Hepatocyte (in vitro differentiated cells): ENCODE measurements around the gene PNPLA1. TPM values are rescaled to one million over a fixed set of nuclear protein-coding genes. Genes with fewer than 3 reads are reported as not detected.

Source experiments
- DNase-seq: peaks from one replicate; pipeline ENCODE4 v3.0.0-alpha.2; 2016; ENCODE audit warnings: low spot score
- H2AFZ ChIP-seq: fragments of 200-600 bp; sonication (generic); 2 replicates; pipeline ENCODE4 v1.6.0; 2016; ENCODE audit warnings: antibody characterized with exemption, mild to moderate bottlenecking
- H3K27ac ChIP-seq: fragments of 200-600 bp; sonication (generic); 2 replicates; pipeline ENCODE4 v1.5.1; 2016; ENCODE audit warnings: mild to moderate bottlenecking
- H3K27me3 ChIP-seq: fragments of 200-600 bp; sonication (generic); 2 replicates; pipeline ENCODE4 v1.6.1; 2016
- H3K36me3 ChIP-seq: fragments of 200-600 bp; sonication (generic); replicated peaks from 2 replicates; pipeline ENCODE4 v1.5.1; 2016; ENCODE audit warnings: low read depth; ENCODE audit not compliant: insufficient read depth
- H3K4me1 ChIP-seq: fragments of 200-600 bp; sonication (generic); 2 replicates; pipeline ENCODE4 v1.5.1; 2016; ENCODE audit warnings: mild to moderate bottlenecking, moderate library complexity; ENCODE audit not compliant: insufficient read depth
- H3K4me2 ChIP-seq: fragments of 200-600 bp; sonication (generic); 2 replicates; pipeline ENCODE4 v1.6.0; 2016
- H3K4me3 ChIP-seq: fragments of 200-600 bp; sonication (generic); 2 replicates; pipeline ENCODE4 v1.5.1; 2016; ENCODE audit warnings: mild to moderate bottlenecking
- H3K79me2 ChIP-seq: fragments of 200-600 bp; sonication (generic); 2 replicates; pipeline ENCODE4 v1.6.0; 2017; ENCODE audit warnings: mild to moderate bottlenecking
- H3K9me2 ChIP-seq: fragments of 200-600 bp; sonication (generic); replicated peaks from 2 replicates; pipeline ENCODE4 v1.6.0; 2017; ENCODE audit warnings: mild to moderate bottlenecking; ENCODE audit not compliant: insufficient read depth
- H3K9me3 ChIP-seq: fragments of 200-600 bp; sonication (generic); 2 replicates; pipeline ENCODE4 v1.5.1; 2016; ENCODE audit warnings: low read depth, mild to moderate bottlenecking
- H4K20me1 ChIP-seq: fragments of 200-600 bp; sonication (generic); 2 replicates; pipeline ENCODE4 v1.6.0; 2016; ENCODE audit warnings: mild to moderate bottlenecking; ENCODE audit not compliant: insufficient read depth, poor library complexity, severe bottlenecking
- EZH2 ChIP-seq: fragments of 200-600 bp; sonication (generic); IDR thresholded peaks from 2 replicates; pipeline ENCODE4 v1.6.1; 2016; ENCODE audit warnings: antibody characterized with exemption, mild to moderate bottlenecking, borderline replicate concordance
- EZH2phosphoT487 ChIP-seq: fragments of 200-600 bp; sonication (generic); IDR thresholded peaks from one replicate; pipeline ENCODE4 v1.6.1; 2018; ENCODE audit warnings: antibody characterized with exemption, mild to moderate bottlenecking, low read depth, moderate library complexity; ENCODE audit not compliant: unreplicated experiment, severe bottlenecking
- WGBS: methylation state at CpG from one replicate; pipeline ENCODE4 v1.1.6; 2016; ENCODE audit warnings: low lambda C conversion rate; ENCODE audit errors: missing lambda C conversion rate; 5-methylcytosine and 5-hydroxymethylcytosine counted together
- polyA plus RNA-seq: library from polyadenylated mRNA; unstranded; fragments of >200 nt; fragmentation: Nextera tagmentation; extraction: Ambion mirVana; gene quantifications from 2 replicates; pipeline ENCODE4 v1.2.1, GENCODE V29; 2016
- total RNA-seq: library from RNA; depleted of rRNA; stranded (reverse); fragments of >200 nt; gene quantifications from 2 replicates; pipeline ENCODE4 v1.2.3, GENCODE V29; 2014
- TF ChIP-seq, protein P1 (sequence below): fragments of 200-600 bp; sonication (generic); IDR thresholded peaks from 2 replicates; pipeline ENCODE4 v1.5.1; 2016; ENCODE audit warnings: antibody characterized with exemption, mild to moderate bottlenecking; ENCODE audit not compliant: poor library complexity

Gene PNPLA1
- total and polyA plus RNA-seq, 2 experiments from 2014 or later = 0.48 to 0.57 TPM

DNA sequence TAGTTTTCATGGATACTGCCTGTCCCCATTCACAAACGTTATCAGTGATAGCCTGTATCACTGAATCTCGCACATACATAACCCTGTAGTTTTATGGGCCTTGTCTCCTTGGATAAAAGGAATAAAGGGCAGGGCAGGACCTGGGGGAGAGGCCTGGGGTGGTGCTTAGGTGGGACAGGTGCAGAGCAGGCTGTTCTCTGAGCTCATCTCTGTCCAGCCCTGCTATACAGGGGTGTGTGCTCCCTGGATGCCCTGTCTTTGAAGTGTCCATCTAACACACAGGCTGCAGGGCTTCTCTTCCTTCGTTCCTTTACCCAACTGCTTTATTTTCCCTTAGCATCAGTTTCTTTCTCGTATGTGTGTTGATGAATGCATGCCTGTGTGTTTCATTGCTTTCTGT, 46.9 kb upstream of the PNPLA1 start:
- 82% methylated on average over 4 of the region's 4 CpGs for WGBS

GRCh38 chr6:36223706-36224105, 46.2 kb upstream of the PNPLA1 start:
- no peaks in the 10 kb centered on the region for H3K9me2 ChIP-seq
- H3K4me3 ChIP-seq = no peak overlapping the region
- no peak overlapping the region for H3K27ac ChIP-seq
- peaks cover 29% of the 10 kb centered on the region for H3K4me1 ChIP-seq
- DNase-seq = no peak
- no peaks in the 10 kb centered on the region for H3K36me3 ChIP-seq
- H3K79me2 ChIP-seq = peaks cover 18% of the 10 kb centered on the region
- no peak overlapping the region for H3K4me2 ChIP-seq
- TF ChIP-seq, protein P1, sequence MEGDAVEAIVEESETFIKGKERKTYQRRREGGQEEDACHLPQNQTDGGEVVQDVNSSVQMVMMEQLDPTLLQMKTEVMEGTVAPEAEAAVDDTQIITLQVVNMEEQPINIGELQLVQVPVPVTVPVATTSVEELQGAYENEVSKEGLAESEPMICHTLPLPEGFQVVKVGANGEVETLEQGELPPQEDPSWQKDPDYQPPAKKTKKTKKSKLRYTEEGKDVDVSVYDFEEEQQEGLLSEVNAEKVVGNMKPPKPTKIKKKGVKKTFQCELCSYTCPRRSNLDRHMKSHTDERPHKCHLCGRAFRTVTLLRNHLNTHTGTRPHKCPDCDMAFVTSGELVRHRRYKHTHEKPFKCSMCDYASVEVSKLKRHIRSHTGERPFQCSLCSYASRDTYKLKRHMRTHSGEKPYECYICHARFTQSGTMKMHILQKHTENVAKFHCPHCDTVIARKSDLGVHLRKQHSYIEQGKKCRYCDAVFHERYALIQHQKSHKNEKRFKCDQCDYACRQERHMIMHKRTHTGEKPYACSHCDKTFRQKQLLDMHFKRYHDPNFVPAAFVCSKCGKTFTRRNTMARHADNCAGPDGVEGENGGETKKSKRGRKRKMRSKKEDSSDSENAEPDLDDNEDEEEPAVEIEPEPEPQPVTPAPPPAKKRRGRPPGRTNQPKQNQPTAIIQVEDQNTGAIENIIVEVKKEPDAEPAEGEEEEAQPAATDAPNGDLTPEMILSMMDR = no peak
- TF ChIP-seq EZH2 (no peak), EZH2phosphoT487 (no peak)
- H3K9me3 ChIP-seq = no peaks in the 10 kb centered on the region
- WGBS = 97% methylated on average over 1 of the region's 1 CpG
- H4K20me1 ChIP-seq = peaks cover 7% of the 10 kb centered on the region
- no peaks in the 10 kb centered on the region for H3K27me3 ChIP-seq
- H2AFZ ChIP-seq = no peak overlapping the region

More for the DNA sequence above, 46.9 kb upstream of the PNPLA1 start:
- H3K79me2 ChIP-seq = peaks cover 18% of the 10 kb centered on the region
- H4K20me1 ChIP-seq = peaks cover 2% of the 10 kb centered on the region
- no peaks in the 10 kb centered on the region for H3K9me3 ChIP-seq
- no peak overlapping the region for H3K4me2 ChIP-seq
- H3K36me3 ChIP-seq = no peaks in the 10 kb centered on the region
- no peak for TF ChIP-seq EZH2phosphoT487
- DNase-seq = no peak
- no peaks in the 10 kb centered on the region for H3K9me2 ChIP-seq
- H3K4me1 ChIP-seq = peaks cover 29% of the 10 kb centered on the region
- H3K27ac ChIP-seq = no peak overlapping the region
- H3K4me3 ChIP-seq = no peak overlapping the region
- H2AFZ ChIP-seq = no peak overlapping the region
- H3K27me3 ChIP-seq = no peaks in the 10 kb centered on the region

- Histone ChIP-seq H3K9me2 (no peaks in the 10 kb centered on the region), H3K4me1 (peaks cover 20% of the 10 kb centered on the region), H3K4me3 (no peak overlapping the region), H3K27ac (peak overlapping the region; percentile 27), H3K79me2 (peaks cover 18% of the 10 kb centered on the region), H4K20me1 (peaks cover 7% of the 10 kb centered on the region), H3K36me3 (no peaks in the 10 kb centered on the region), H3K4me2 (no peak overlapping the region), H3K27me3 (no peaks in the 10 kb centered on the region), H2AFZ (no peak overlapping the region), H3K9me3 (no peaks in the 10 kb centered on the region)
- no peak for DNase-seq
- WGBS = 64% methylated on average over 5 of the region's 5 CpGs
- TF ChIP-seq, protein P1 = no peak
- no peak for TF ChIP-seq EZH2phosphoT487
- TF ChIP-seq EZH2 = no peak
Measured at GRCh38 chr6:36224918-36225461, 44.9 kb upstream of the PNPLA1 start.

- Histone ChIP-seq H3K4me3 (no peak overlapping the region), H3K9me2 (no peaks in the 10 kb centered on the region), H3K4me2 (no peak overlapping the region), H3K27me3 (no peaks in the 10 kb centered on the region), H2AFZ (no peak overlapping the region), H3K79me2 (peaks cover 15% of the 10 kb centered on the region), H3K27ac (peak overlapping the region; percentile 5), H4K20me1 (peaks cover 7% of the 10 kb centered on the region), H3K4me1 (peaks cover 17% of the 10 kb centered on the region), H3K36me3 (no peaks in the 10 kb centered on the region), H3K9me3 (no peaks in the 10 kb centered on the region)
- DNase-seq = no peak
- no peak for TF ChIP-seq EZH2phosphoT487
- TF ChIP-seq, protein P1 = no peak
- TF ChIP-seq EZH2 = no peak
- WGBS = 70% methylated on average over 4 of the region's 4 CpGs
Measured at GRCh38 chr6:36226438-36227047, 43.3 kb upstream of the PNPLA1 start.
